H9 (cell line): ENCODE results near the gene MYMX. TPM values are rescaled to one million over a fixed set of nuclear protein-coding genes. Genes with fewer than 3 reads are reported as not detected.
A peak's percentile ranks its signal among the peaks of the same experiment; 100 is the strongest.

Experiments used
- DNase-seq: peaks from one replicate; pipeline ENCODE4 v3.0.0-alpha.2; 2017
- H2AFZ ChIP-seq: one replicate; pipeline ENCODE4 v1.6.1; 2013; ENCODE audit warnings: mild to moderate bottlenecking, low read length, control low read depth, moderate library complexity
- H2AK5ac ChIP-seq: 2 replicates; pipeline ENCODE4 v1.6.1; 2013; ENCODE audit warnings: low read length, control low read depth, mixed read lengths; ENCODE audit not compliant: insufficient read length
- H2BK120ac ChIP-seq: one replicate; pipeline ENCODE4 v1.6.1; 2013; ENCODE audit warnings: low read depth, mild to moderate bottlenecking, low read length, control low read depth, inconsistent platforms; ENCODE audit not compliant: poor library complexity, severe bottlenecking
- H2BK12ac ChIP-seq: 2 replicates; pipeline ENCODE4 v1.6.1; 2013; ENCODE audit warnings: low read length, control low read depth, mixed read lengths, low read depth; ENCODE audit not compliant: insufficient read length
- H2BK15ac ChIP-seq: 2 replicates; pipeline ENCODE4 v1.6.1; 2013; ENCODE audit warnings: low read depth, low read length, control low read depth
- H2BK20ac ChIP-seq: one replicate; pipeline ENCODE4 v1.6.1; 2013; ENCODE audit warnings: low read depth, mild to moderate bottlenecking, low read length, control low read depth, inconsistent platforms; ENCODE audit not compliant: poor library complexity, severe bottlenecking
- H2BK5ac ChIP-seq: 2 replicates; pipeline ENCODE4 v1.6.1; 2013; ENCODE audit warnings: low read length, control low read depth, mixed read lengths; ENCODE audit not compliant: insufficient read length
- H3K14ac ChIP-seq: 2 replicates; pipeline ENCODE4 v1.6.1; 2013; ENCODE audit warnings: low read length, control low read depth; ENCODE audit not compliant: insufficient read depth
- H3K18ac ChIP-seq: 2 replicates; pipeline ENCODE4 v1.6.1; 2013; ENCODE audit warnings: low read depth, mild to moderate bottlenecking, mixed read lengths, low read length, control low read depth; ENCODE audit not compliant: insufficient read length
- H3K23ac ChIP-seq: 2 replicates; pipeline ENCODE4 v1.6.1; 2013; ENCODE audit warnings: low read length, control low read depth, mixed read lengths, low read depth; ENCODE audit not compliant: insufficient read length
- H3K23me2 ChIP-seq: 2 replicates; pipeline ENCODE4 v1.6.1; 2013; ENCODE audit warnings: low read depth, mild to moderate bottlenecking, mixed read lengths, low read length, control low read depth; ENCODE audit not compliant: insufficient read length, poor library complexity, severe bottlenecking
- H3K27ac ChIP-seq: 2 replicates; pipeline ENCODE4 v1.5.1; 2013; ENCODE audit warnings: low read length, control low read depth, mixed read lengths, low read depth; ENCODE audit not compliant: insufficient read length
- H3K27me3 ChIP-seq: 2 replicates; pipeline ENCODE4 v1.6.1; 2013; ENCODE audit warnings: low read length, control low read depth, inconsistent platforms; ENCODE audit not compliant: insufficient read depth
- H3K4ac ChIP-seq: 2 replicates; pipeline ENCODE4 v1.6.1; 2013; ENCODE audit warnings: low read depth, mild to moderate bottlenecking, control low read depth, inconsistent platforms, low read length, moderate library complexity
- H3K4me1 ChIP-seq: 2 replicates; pipeline ENCODE4 v1.6.1; 2013; ENCODE audit warnings: low read length, control low read depth, inconsistent platforms; ENCODE audit not compliant: insufficient read depth
- H3K4me2 ChIP-seq: 2 replicates; pipeline ENCODE4 v1.6.1; 2013; ENCODE audit warnings: low read length, control low read depth, mixed read lengths; ENCODE audit not compliant: insufficient read length, insufficient read depth
- H3K56ac ChIP-seq: 2 replicates; pipeline ENCODE4 v1.6.1; 2013; ENCODE audit warnings: low read depth, mild to moderate bottlenecking, mixed read lengths, low read length, control low read depth; ENCODE audit not compliant: insufficient read length
- H3K79me1 ChIP-seq: 2 replicates; pipeline ENCODE4 v1.6.1; 2013; ENCODE audit warnings: low read depth, mild to moderate bottlenecking, moderate library complexity, low read length, control low read depth, inconsistent platforms; ENCODE audit not compliant: insufficient read depth, poor library complexity, severe bottlenecking
- H3K79me2 ChIP-seq: 2 replicates; pipeline ENCODE4 v1.6.1; 2013; ENCODE audit warnings: low read length, control low read depth, inconsistent platforms; ENCODE audit not compliant: insufficient read depth
- H3K9ac ChIP-seq: 2 replicates; pipeline ENCODE4 v1.6.1; 2013; ENCODE audit warnings: low read length, control low read depth, mixed read lengths; ENCODE audit not compliant: insufficient read length; ENCODE audit errors: extremely low read depth
- H3K9me3 ChIP-seq: one replicate; pipeline ENCODE4 v1.6.1; 2013; ENCODE audit warnings: low read depth, low read length, inconsistent platforms; ENCODE audit not compliant: control insufficient read depth
- H3T11ph ChIP-seq: one replicate; pipeline ENCODE4 v1.6.1; 2013; ENCODE audit warnings: mild to moderate bottlenecking, low read length, control low read depth, inconsistent platforms
- H4K20me1 ChIP-seq: one replicate; pipeline ENCODE4 v1.6.1; 2013; ENCODE audit not compliant: control insufficient read depth, insufficient read length, insufficient read depth
- H4K5ac ChIP-seq: 2 replicates; pipeline ENCODE4 v1.6.1; 2013; ENCODE audit warnings: low read depth, mild to moderate bottlenecking, mixed read lengths, low read length, control low read depth; ENCODE audit not compliant: insufficient read length
- H4K8ac ChIP-seq: replicated peaks from 2 replicates; pipeline ENCODE4 v1.6.1; 2013; ENCODE audit warnings: low read length, control low read depth, mixed read lengths, low read depth; ENCODE audit not compliant: insufficient read length
- H4K91ac ChIP-seq: 2 replicates; pipeline ENCODE4 v1.6.1; 2013; ENCODE audit warnings: low read depth, mild to moderate bottlenecking, moderate library complexity, mixed read lengths, low read length, control low read depth; ENCODE audit not compliant: insufficient read length
- H3K27ac Mint-ChIP-seq, 3 experiments: 2 replicates in 2 of 3; 3 replicates in 1 of 3; pipeline ENCODE4 v1.8.0; 2020 to 2021; ENCODE audit warnings: mixed read lengths in 3 of 3, mild to moderate bottlenecking in 1 of 3, moderate library complexity in 1 of 3
- H3K27me3 Mint-ChIP-seq: 2 replicates; pipeline ENCODE4 v1.8.0; 2021; ENCODE audit warnings: low read depth, mild to moderate bottlenecking, moderate library complexity, mixed read lengths
- H3K36me3 Mint-ChIP-seq, 3 experiments: 2 replicates in 2 of 3; 3 replicates in 1 of 3; pipeline ENCODE4 v1.8.0; 2020 to 2021; ENCODE audit warnings: low read depth in 3 of 3, mixed read lengths in 3 of 3; ENCODE audit not compliant: insufficient read depth in 1 of 3
- H3K4me1 Mint-ChIP-seq, 2 experiments: 2 replicates each; pipeline ENCODE4 v1.8.0; 2020; ENCODE audit warnings: mixed read lengths in 2 of 2
- H3K4me3 Mint-ChIP-seq, 2 experiments: 2 replicates in 1 of 2; 3 replicates in 1 of 2; pipeline ENCODE4 v1.8.0; 2020 to 2021; ENCODE audit warnings: mild to moderate bottlenecking in 2 of 2, mixed read lengths in 2 of 2, moderate library complexity in 1 of 2
- H3K9me3 Mint-ChIP-seq, 2 experiments: 2 replicates in 1 of 2; 3 replicates in 1 of 2; pipeline ENCODE4 v1.8.0; 2020; ENCODE audit warnings: mild to moderate bottlenecking in 2 of 2, mixed read lengths in 2 of 2, moderate library complexity in 1 of 2
- WGBS: extraction: QIAGEN DNeasy Blood & Tissue Kit; methylation state at CpG from one replicate; pipeline ENCODE4 v1.1.7; 2013; ENCODE audit warnings: missing lambda C conversion rate, low lambda C conversion rate, mixed read lengths; ENCODE audit not compliant: insufficient read length; ENCODE audit errors: extremely low coverage; 5-methylcytosine and 5-hydroxymethylcytosine counted together
- total RNA-seq: library from RNA; stranded (reverse); gene quantifications from 2 replicates; pipeline ENCODE4 v1.2.1, GENCODE V29; 2021
- TF ChIP-seq, protein P1 (sequence below): fragments of 200-600 bp; sonication (generic); conservative IDR thresholded peaks from 3 replicates; pipeline ENCODE4 v1.8.0; 2021; ENCODE audit warnings: antibody characterized with exemption, mild to moderate bottlenecking

MYMX gene
- total RNA-seq, 1 experiment from 2014 or later = 1.1 TPM

DNA sequence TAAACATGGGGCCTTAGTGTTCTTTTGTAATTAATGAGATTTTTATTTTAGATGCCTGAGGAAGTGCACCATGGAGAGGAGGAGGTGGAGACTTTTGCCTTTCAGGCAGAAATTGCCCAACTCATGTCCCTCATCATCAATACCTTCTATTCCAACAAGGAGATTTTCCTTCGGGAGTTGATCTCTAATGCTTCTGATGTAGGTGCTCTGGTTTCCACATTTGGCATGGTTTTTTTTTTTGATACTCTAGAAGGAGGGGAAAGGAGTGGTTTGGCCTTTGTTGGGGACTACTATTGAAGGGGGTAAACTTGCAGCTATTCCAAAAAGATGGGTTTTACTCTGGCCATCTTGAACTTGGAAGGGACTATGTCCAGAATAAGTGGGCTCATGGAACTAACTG is 31.9 kb downstream of the MYMX start:
- peak overlapping the region; percentile 98 for H3K9ac ChIP-seq
- peaks cover 61 to 68% (median 66%) of the 10 kb centered on the region in 3 experiments for H3K36me3 Mint-ChIP-seq

More for the DNA sequence above, 31.9 kb downstream of the MYMX start:
- no peaks in the 10 kb centered on the region for H3K27me3 ChIP-seq
- Mint-ChIP-seq H3K27ac (peak overlapping the region; percentile 97 to 100 (median 98); a peak in 6 of 7 replicates), H3K27me3 (peaks cover 9% of the 10 kb centered on the region), H3K4me3 (peak overlapping the region; percentile 99 to 100), H3K4me1 (peaks cover 44 to 46% of the 10 kb centered on the region in 2 experiments), H3K9me3 (peaks cover 3 to 4% of the 10 kb centered on the region in 2 experiments; a peak in 3 of 5 replicates)
- H4K20me1 ChIP-seq = no peaks in the 10 kb centered on the region
- H3K23ac ChIP-seq = no peak overlapping the region
- H3K79me2 ChIP-seq = peaks cover 27% of the 10 kb centered on the region
- no peak overlapping the region for H2BK120ac ChIP-seq
- no peak overlapping the region for H2BK15ac ChIP-seq
- WGBS = no CpG with 5 or more reads among the region's 1 CpG
- H3K56ac ChIP-seq = no peak overlapping the region
- H4K91ac ChIP-seq = no peak overlapping the region
- no peak overlapping the region for H2BK5ac ChIP-seq
- no peak overlapping the region for H4K5ac ChIP-seq
- no peak overlapping the region for H4K8ac ChIP-seq
- H2AK5ac ChIP-seq = no peak overlapping the region
- no peak overlapping the region for H3T11ph ChIP-seq
- H3K4ac ChIP-seq = no peak overlapping the region
- peak overlapping the region; percentile 76 for H3K4me2 ChIP-seq
- DNase-seq = no peak
- TF ChIP-seq, protein P1, sequence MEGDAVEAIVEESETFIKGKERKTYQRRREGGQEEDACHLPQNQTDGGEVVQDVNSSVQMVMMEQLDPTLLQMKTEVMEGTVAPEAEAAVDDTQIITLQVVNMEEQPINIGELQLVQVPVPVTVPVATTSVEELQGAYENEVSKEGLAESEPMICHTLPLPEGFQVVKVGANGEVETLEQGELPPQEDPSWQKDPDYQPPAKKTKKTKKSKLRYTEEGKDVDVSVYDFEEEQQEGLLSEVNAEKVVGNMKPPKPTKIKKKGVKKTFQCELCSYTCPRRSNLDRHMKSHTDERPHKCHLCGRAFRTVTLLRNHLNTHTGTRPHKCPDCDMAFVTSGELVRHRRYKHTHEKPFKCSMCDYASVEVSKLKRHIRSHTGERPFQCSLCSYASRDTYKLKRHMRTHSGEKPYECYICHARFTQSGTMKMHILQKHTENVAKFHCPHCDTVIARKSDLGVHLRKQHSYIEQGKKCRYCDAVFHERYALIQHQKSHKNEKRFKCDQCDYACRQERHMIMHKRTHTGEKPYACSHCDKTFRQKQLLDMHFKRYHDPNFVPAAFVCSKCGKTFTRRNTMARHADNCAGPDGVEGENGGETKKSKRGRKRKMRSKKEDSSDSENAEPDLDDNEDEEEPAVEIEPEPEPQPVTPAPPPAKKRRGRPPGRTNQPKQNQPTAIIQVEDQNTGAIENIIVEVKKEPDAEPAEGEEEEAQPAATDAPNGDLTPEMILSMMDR = no peak
- H2BK12ac ChIP-seq = no peak overlapping the region
- no peak overlapping the region for H3K27ac ChIP-seq
- no peak overlapping the region for H3K14ac ChIP-seq
- H3K4me1 ChIP-seq = peaks cover 12% of the 10 kb centered on the region; the same call in 1 of the 2 replicates
- no peaks in the 10 kb centered on the region for H3K9me3 ChIP-seq
- H3K79me1 ChIP-seq = no peaks in the 10 kb centered on the region
- no peak overlapping the region for H3K18ac ChIP-seq
- H3K23me2 ChIP-seq = peaks cover 10% of the 10 kb centered on the region
- H2BK20ac ChIP-seq = no peak overlapping the region
- H2AFZ ChIP-seq = no peak overlapping the region
